ENCODE measurements around the gene CHSY3.

DNA sequence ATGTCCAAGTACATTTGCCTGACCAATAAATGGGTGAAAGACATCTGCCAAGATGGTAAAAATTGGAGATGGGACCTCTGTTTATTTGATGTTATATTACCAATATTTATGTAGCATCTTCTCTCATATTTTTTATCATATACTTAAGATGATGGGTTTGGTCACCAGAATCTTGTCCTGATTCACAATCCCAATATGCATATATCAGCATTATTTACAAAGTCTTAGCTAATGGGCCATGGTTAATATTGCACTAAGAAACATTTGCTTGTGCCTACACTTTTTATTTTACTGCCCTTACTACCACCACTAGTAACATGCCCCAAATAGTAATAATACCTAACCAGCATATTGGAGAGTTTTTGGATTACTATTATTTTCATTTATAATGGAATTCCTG, 116.7 kb downstream of the CHSY3 start:
- TF ChIP-seq, protein P1, sequence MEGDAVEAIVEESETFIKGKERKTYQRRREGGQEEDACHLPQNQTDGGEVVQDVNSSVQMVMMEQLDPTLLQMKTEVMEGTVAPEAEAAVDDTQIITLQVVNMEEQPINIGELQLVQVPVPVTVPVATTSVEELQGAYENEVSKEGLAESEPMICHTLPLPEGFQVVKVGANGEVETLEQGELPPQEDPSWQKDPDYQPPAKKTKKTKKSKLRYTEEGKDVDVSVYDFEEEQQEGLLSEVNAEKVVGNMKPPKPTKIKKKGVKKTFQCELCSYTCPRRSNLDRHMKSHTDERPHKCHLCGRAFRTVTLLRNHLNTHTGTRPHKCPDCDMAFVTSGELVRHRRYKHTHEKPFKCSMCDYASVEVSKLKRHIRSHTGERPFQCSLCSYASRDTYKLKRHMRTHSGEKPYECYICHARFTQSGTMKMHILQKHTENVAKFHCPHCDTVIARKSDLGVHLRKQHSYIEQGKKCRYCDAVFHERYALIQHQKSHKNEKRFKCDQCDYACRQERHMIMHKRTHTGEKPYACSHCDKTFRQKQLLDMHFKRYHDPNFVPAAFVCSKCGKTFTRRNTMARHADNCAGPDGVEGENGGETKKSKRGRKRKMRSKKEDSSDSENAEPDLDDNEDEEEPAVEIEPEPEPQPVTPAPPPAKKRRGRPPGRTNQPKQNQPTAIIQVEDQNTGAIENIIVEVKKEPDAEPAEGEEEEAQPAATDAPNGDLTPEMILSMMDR (IDR thresholded peaks at IDR 0.05 in 4 of 5, conservative IDR thresholded peaks at IDR 0.05 in 1 of 5), result no peak
- no peak for TF ChIP-seq POLR2A (IDR thresholded peaks at IDR 0.05)

Data from gastrocnemius medialis (tissue), 4 donors.